Transverse colon (tissue), 4 donors: ENCODE measurements around the gene EHF. TPM values are rescaled to one million over a fixed set of nuclear protein-coding genes. Genes with fewer than 3 reads are reported as not detected.
A peak's percentile ranks its signal among the peaks of the same experiment; 100 is the strongest.

ENCODE experiments used
- DNase-seq: peaks from one replicate; pipeline ENCODE4 v3.0.0-alpha.2; 2019
- H3K27ac ChIP-seq, 4 donors: fragments of 200-600 bp; sonication (generic); 2 replicates each; pipeline ENCODE4 v1.5.1; 2016 to 2018; ENCODE audit warnings: inconsistent platforms in 4 of 4
- H3K27me3 ChIP-seq: fragments of 200-600 bp; sonication (generic); 2 replicates; pipeline ENCODE4 v1.5.1; 2017; ENCODE audit warnings: inconsistent platforms
- H3K36me3 ChIP-seq, 4 donors: fragments of 200-600 bp; sonication (generic); 2 replicates each; pipeline ENCODE4 v1.5.1; 2017 to 2019; ENCODE audit warnings: inconsistent platforms in 4 of 4
- H3K4me1 ChIP-seq, 4 donors: fragments of 200-600 bp; sonication (generic); 2 replicates each; pipeline ENCODE4 v1.5.1; 2017 to 2020; ENCODE audit warnings: inconsistent platforms in 4 of 4
- H3K4me3 ChIP-seq, 4 donors: fragments of 200-600 bp; sonication (generic); 1 replicate in 1 of 4; 2 replicates in 3 of 4; pipeline versions ENCODE4 v1.5.1 to v1.6.1; 2017 to 2019; ENCODE audit warnings: inconsistent platforms in 4 of 4
- H3K9me3 ChIP-seq, 2 donors: fragments of 200-600 bp; sonication (generic); 2 replicates each; pipeline ENCODE4 v1.5.1; 2017 to 2019; ENCODE audit warnings: inconsistent platforms in 2 of 2
- EP300 ChIP-seq: sonication (generic); formaldehyde crosslinking; IDR thresholded peaks from one replicate; pipeline ENCODE4 v1.6.1; 2017; ENCODE audit warnings: antibody characterized with exemption, low read depth
- POLR2A ChIP-seq: fragments of 450-650 bp; IDR thresholded peaks from one replicate; pipeline ENCODE4 v1.6.1; 2016; ENCODE audit warnings: antibody characterized with exemption, mild to moderate bottlenecking, moderate library complexity
- POLR2AphosphoS5 ChIP-seq, 3 donors: sonication (generic); formaldehyde crosslinking; IDR thresholded peaks; one replicate each; pipeline ENCODE4 v1.6.1; 2016; ENCODE audit warnings: antibody characterized with exemption in 3 of 3
- WGBS, 2 donors: methylation state at CpG; one replicate each; pipeline ENCODE4 v1.1.5; 2018; ENCODE audit warnings: low coverage in 1 of 2; 5-methylcytosine and 5-hydroxymethylcytosine counted together
- in situ Hi-C, 4 donors: fragments of 200-750 bp; cut with MboI; loops; one replicate each; pipeline versions ENCODE4 v1.15.0 to v1.15.1; 2017; ENCODE audit warnings: low sequenced_read_pairs in 3 of 4, low pct_ligation_motif_present in 1 of 4, low pct_unique_long_range_greater_than_20kb in 1 of 4
- intact Hi-C: fragments of 100-400 bp; cut with DNase I; formaldehyde crosslinking; loops from one replicate; pipeline ENCODE4 v1.15.1; 2023; ENCODE audit warnings: low total_unique reads
- total RNA-seq, 4 donors: library from RNA; depleted of rRNA; stranded (reverse); fragments of >200 nt; gene quantifications; one replicate each; pipeline ENCODE4 v1.1.0, GENCODE V29; 2016
- TF ChIP-seq, protein P1 (sequence below), 5 experiments: fragments of 200-600 bp in 3 of 5; fragments of 450-650 bp in 2 of 5; sonication (generic) in 3 of 5; IDR thresholded peaks; 1 replicate in 2 of 5; 2 replicates in 3 of 5; pipeline ENCODE4 v1.5.1; 2016 to 2017; ENCODE audit warnings: antibody characterized with exemption in 5 of 5, inconsistent platforms in 3 of 5, mild to moderate bottlenecking in 2 of 5, moderate library complexity in 1 of 5

Gene EHF
- total RNA-seq, 4 donors from 2014 or later, result 206 to 406 (median 262) TPM

DNA sequence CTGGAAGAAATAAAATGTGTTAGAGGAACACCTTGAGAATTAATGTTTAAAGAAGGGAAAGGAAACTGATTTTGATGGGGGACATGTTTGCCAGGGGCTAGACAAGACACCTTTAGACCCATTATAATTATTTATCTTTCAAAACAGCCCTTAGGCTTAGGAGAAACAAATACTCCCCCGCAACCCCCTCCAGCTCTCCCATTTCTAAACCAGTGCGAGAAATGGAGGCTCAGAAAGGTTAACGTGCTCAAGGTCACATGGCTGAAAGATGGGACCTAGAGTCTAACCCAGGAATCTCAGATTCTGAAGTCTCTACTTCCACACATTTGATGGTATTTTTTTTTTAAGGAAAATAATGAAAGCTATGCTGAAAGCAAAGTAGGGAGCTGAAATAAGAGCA lies 18.0 kb downstream of the EHF start:
- no peak for TF ChIP-seq POLR2AphosphoS5 (IDR thresholded peaks at IDR 0.05)
- no peak for TF ChIP-seq POLR2A
- TF ChIP-seq, protein P1, sequence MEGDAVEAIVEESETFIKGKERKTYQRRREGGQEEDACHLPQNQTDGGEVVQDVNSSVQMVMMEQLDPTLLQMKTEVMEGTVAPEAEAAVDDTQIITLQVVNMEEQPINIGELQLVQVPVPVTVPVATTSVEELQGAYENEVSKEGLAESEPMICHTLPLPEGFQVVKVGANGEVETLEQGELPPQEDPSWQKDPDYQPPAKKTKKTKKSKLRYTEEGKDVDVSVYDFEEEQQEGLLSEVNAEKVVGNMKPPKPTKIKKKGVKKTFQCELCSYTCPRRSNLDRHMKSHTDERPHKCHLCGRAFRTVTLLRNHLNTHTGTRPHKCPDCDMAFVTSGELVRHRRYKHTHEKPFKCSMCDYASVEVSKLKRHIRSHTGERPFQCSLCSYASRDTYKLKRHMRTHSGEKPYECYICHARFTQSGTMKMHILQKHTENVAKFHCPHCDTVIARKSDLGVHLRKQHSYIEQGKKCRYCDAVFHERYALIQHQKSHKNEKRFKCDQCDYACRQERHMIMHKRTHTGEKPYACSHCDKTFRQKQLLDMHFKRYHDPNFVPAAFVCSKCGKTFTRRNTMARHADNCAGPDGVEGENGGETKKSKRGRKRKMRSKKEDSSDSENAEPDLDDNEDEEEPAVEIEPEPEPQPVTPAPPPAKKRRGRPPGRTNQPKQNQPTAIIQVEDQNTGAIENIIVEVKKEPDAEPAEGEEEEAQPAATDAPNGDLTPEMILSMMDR (IDR thresholded peaks at IDR 0.05), result no peak
- TF ChIP-seq EP300, result no peak
- no peak for DNase-seq
- H3K4me1 ChIP-seq, result peaks cover 7 to 87% (median 54%) of the 10 kb centered on the region in 4 donors
- H3K27me3 ChIP-seq, result no peaks in the 10 kb centered on the region
- intact Hi-C loops, result no loop called here
- H3K27ac ChIP-seq, result peak overlapping the region; percentile 85 to 89 (median 86)
- no peak overlapping the region for H3K4me3 ChIP-seq
- in situ Hi-C loops, result no loop called here
- H3K9me3 ChIP-seq, result no peaks in the 10 kb centered on the region
- H3K36me3 ChIP-seq, result no peaks in the 10 kb centered on the region
- 26 to 63% methylated on average over 3 of the region's 3 CpGs for WGBS, 2 donors

DNA sequence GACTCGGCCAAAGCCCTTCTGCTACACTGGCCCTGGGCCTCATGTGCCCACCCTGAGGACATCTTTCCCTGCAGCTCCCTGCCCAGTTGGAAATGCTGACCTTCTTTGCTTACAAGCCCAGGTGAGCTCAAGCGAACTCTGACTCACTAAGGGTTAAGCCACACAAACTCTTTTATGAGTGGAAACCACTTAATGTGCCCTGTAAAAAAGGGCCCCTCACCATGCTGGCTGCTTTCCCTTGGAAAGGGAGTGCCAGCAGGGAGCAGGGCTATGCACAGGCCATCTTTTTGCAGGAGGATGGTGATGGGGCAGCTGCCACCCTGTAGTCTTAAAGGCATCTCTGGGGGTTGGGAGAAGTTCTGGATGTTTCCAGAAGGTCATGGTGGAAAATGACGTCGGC lies 18.7 kb downstream of the EHF start:
- intact Hi-C loops, result no loop called here
- WGBS, 2 donors, result 49 to 57% methylated on average over 1 to 4 of the region's 4 CpGs
- no peaks in the 10 kb centered on the region for H3K36me3 ChIP-seq
- peak; percentile 55 for DNase-seq
- H3K27ac ChIP-seq, result peak overlapping the region; percentile 85 to 89 (median 86)
- no peak overlapping the region for H3K4me3 ChIP-seq
- in situ Hi-C loops, result no loop called here
- no peaks in the 10 kb centered on the region for H3K27me3 ChIP-seq
- H3K4me1 ChIP-seq, result peaks cover 7 to 87% (median 51%) of the 10 kb centered on the region in 4 donors
- TF ChIP-seq POLR2A, result no peak
- TF ChIP-seq EP300, result no peak
- no peak for TF ChIP-seq POLR2AphosphoS5 (IDR thresholded peaks at IDR 0.05)
- TF ChIP-seq, protein P1 (IDR thresholded peaks at IDR 0.05), result no peak
- no peaks in the 10 kb centered on the region for H3K9me3 ChIP-seq

DNA sequence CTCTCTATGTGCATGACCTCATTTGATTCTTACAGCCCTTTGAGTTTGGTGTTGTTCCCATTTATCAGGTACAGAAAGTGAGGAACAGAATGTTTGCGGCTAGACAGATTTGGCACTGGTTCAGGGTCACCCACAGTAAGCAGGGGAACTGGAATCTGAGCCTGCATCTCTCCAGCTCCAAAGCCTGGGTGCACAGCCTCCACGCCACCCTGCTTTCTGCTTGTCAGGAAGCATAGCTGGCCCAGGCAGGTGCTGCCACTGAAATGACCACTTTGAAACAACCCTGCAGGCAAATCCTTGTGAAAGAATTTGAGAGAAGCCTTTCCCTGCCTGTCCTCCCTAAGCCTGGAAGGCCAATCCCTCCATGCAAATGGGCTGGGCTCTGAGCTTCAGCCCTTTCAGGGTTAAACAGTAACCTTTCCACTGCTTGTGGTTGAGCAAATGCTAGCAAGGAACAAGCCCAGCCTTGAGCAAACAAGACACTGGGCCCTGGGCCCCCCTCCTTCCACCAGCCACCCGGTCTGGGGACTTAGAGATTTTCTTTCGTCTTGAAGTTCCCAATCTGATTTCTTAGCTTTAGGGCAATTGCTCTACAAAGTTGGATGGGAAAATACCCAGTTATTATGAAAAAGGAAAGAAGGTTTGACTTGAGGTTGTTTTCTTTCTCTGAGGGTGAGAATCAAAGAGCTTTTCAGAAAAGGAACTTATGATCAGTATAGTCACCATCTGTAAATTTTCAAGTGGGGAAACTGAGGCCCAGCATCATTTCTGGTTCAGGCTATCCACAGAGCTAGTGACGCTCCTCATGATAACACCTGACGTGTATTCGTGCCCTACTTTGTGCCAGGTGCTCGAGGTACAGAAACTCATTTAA lies 19.4 kb downstream of the EHF start:
- peak; percentile 56 for TF ChIP-seq POLR2A
- peak; percentile 23 to 75 (median 55) for TF ChIP-seq POLR2AphosphoS5 (IDR thresholded peaks at IDR 0.05)
- TF ChIP-seq EP300, result no peak
- Histone ChIP-seq H3K9me3 (no peaks in the 10 kb centered on the region), H3K4me3 (peak overlapping the region in 2 of 4 donors; percentile 3 to 4), H3K27me3 (no peaks in the 10 kb centered on the region), H3K36me3 (no peaks in the 10 kb centered on the region), H3K27ac (peak overlapping the region; percentile 85 to 89 (median 86)), H3K4me1 (peaks cover 7 to 81% (median 47%) of the 10 kb centered on the region in 4 donors)
- intact Hi-C loops, result no loop called here
- in situ Hi-C loops, result no loop called here
- WGBS, 2 donors, result 54 to 62% methylated on average over 6 to 8 of the region's 8 CpGs
- peak; percentile 85 for DNase-seq

DNA sequence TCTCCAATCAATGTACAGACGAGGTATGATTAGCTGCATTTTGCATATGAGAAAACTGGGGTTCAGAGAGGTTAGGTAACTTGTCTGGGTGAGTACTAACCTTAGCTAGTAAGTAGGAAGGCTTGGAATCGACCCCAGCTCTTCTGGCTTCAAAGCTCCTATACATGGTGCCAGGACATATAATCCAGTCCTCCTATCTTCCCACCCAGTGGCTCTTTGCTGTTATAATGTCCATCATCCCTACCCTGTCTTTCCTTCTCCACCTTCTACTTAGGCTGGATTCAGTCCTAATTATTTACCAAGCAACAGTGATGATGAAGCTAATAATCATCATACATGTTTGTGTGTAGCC lies 20.0 kb downstream of the EHF start:
- intact Hi-C loops (no loop called here), in situ Hi-C loops (no loop called here)
- no peaks in the 10 kb centered on the region for H3K9me3 ChIP-seq
- peak overlapping the region in 2 of 4 donors; percentile 3 to 4 for H3K4me3 ChIP-seq
- TF ChIP-seq POLR2A (no peak), EP300 (no peak), POLR2AphosphoS5 (IDR thresholded peaks at IDR 0.05) (no peak)
- TF ChIP-seq, protein P1 (IDR thresholded peaks at IDR 0.05), result no peak
- H3K27me3 ChIP-seq, result no peaks in the 10 kb centered on the region
- peak overlapping the region; percentile 85 to 89 (median 86) for H3K27ac ChIP-seq
- H3K36me3 ChIP-seq, result peaks cover 0 to 4% (median 0%) of the 10 kb centered on the region in 4 donors
- no peak for DNase-seq
- WGBS, 2 donors, result 45% methylated on average over 2 of the region's 2 CpGs; no CpG with 5 or more reads in 1 of the 2 donors
- peaks cover 7 to 81% (median 44%) of the 10 kb centered on the region in 4 donors for H3K4me1 ChIP-seq
